ENCODE results near the gene PRKCA.

DNA sequence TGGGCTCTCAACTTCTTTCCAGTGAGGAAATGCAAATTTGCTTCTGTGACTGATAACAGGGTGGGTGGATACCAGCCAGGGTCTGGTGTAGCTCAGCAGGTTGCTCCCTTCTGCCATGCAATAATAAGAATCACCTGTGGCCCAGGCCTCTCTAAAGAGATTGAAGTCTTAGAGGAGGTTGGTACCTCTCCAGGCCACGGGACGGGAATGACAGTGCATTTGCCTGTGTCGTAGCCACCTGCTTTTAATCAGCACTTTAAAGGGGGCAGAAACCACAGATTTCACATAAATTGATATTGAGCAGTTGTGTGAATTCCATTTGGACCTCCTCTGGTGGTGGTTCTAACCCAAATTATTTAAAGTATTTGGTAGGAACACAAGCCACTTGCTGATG lies 246.9 kb downstream of the PRKCA start:
- TF ChIP-seq, protein P1, sequence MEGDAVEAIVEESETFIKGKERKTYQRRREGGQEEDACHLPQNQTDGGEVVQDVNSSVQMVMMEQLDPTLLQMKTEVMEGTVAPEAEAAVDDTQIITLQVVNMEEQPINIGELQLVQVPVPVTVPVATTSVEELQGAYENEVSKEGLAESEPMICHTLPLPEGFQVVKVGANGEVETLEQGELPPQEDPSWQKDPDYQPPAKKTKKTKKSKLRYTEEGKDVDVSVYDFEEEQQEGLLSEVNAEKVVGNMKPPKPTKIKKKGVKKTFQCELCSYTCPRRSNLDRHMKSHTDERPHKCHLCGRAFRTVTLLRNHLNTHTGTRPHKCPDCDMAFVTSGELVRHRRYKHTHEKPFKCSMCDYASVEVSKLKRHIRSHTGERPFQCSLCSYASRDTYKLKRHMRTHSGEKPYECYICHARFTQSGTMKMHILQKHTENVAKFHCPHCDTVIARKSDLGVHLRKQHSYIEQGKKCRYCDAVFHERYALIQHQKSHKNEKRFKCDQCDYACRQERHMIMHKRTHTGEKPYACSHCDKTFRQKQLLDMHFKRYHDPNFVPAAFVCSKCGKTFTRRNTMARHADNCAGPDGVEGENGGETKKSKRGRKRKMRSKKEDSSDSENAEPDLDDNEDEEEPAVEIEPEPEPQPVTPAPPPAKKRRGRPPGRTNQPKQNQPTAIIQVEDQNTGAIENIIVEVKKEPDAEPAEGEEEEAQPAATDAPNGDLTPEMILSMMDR (IDR thresholded peaks at IDR 0.05), result no peak
- no peak for TF ChIP-seq POLR2A (IDR thresholded peaks at IDR 0.05)

All from vagina (tissue), 2 donors.